HG02588 (cell line): Measurements from ENCODE around the gene HOXD9.

Experiments
- ATAC-seq: cut with Tn5 transposase; IDR thresholded peaks from one replicate; pipeline ENCODE4 v1.9.1; 2021; ENCODE audit warnings: mild to moderate bottlenecking, moderate library complexity; ENCODE audit not compliant: unreplicated experiment

Gene HOXD9

GRCh38 chr2:176098366-176099158 lies 24.0 kb upstream of the HOXD9 start:
- ATAC-seq, result no peak

- ATAC-seq, result no peak
Measured at GRCh38 chr2:176099159-176099727, 23.3 kb upstream of the HOXD9 start.

GRCh38 chr2:176099728-176100546 lies 22.6 kb upstream of the HOXD9 start, which contains the start of gene HOXD12:
Gene HOXD12 (plus strand): TSS chr2:176099795. CDS start chr2:176099802, 7 bp downstream.
- ATAC-seq, result no peak

GRCh38 chr2:176100547-176101140 lies 21.9 kb upstream of the HOXD9 start:
- ATAC-seq, result no peak

GRCh38 chr2:176101216-176101830 lies 21.2 kb upstream of the HOXD9 start:
- no peak for ATAC-seq

GRCh38 chr2:176101842-176102241 lies 20.7 kb upstream of the HOXD9 start:
- no peak for ATAC-seq

GRCh38 chr2:176102309-176102866 lies 20.1 kb upstream of the HOXD9 start:
- ATAC-seq, result no peak

- no peak for ATAC-seq
Measured at GRCh38 chr2:176103194-176103593, 19.3 kb upstream of the HOXD9 start.

- ATAC-seq, result no peak
Measured at GRCh38 chr2:176103742-176104315, 18.7 kb upstream of the HOXD9 start.

GRCh38 chr2:176104316-176105077 lies 18.0 kb upstream of the HOXD9 start:
- ATAC-seq, result no peak

- no peak for ATAC-seq
Measured at GRCh38 chr2:176105078-176105729, 17.3 kb upstream of the HOXD9 start.

- no peak for ATAC-seq
Measured at GRCh38 chr2:176105730-176106580, 16.6 kb upstream of the HOXD9 start.

GRCh38 chr2:176106581-176107539 lies 15.7 kb upstream of the HOXD9 start, which contains the start of gene HOXD11:
Gene HOXD11 (plus strand): TSS chr2:176107280. CDS start chr2:176107356, 76 bp downstream.
- no peak for ATAC-seq

GRCh38 chr2:176107731-176108181 lies 14.8 kb upstream of the HOXD9 start:
- no peak for ATAC-seq

GRCh38 chr2:176109192-176109901 lies 13.2 kb upstream of the HOXD9 start:
- ATAC-seq, result no peak

- no peak for ATAC-seq
Measured at GRCh38 chr2:176109946-176110345, 12.6 kb upstream of the HOXD9 start.
